ENCODE measurements around the gene MCM8. TPM values are rescaled to one million over a fixed set of nuclear protein-coding genes. Genes with fewer than 3 reads are reported as not detected.

MCM8 gene
- total and polyA plus RNA-seq, 2 experiments from 2014 or later = 10.6 to 30.4 TPM

DNA sequence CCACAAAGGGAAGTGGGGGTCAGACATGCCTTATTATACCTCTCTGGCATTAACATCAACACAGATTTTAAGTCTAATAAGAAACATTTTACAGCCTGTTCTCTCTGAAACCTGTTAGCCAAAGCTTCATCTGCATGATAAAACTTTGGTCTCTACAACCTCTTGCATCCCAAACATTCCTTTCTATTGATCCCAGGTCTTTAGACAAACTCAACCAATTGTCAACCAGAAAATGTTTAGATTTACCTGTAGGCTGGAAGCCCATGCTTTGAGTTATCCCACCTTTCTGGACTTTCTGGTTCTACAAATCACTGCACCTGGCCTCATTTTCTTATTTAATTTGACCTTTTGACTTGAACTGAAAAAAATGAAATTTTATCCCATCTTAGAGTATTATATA, 20.8 kb downstream of the MCM8 start:
- TF ChIP-seq EZH2phosphoT487 (IDR thresholded peaks at IDR 0.05; ENCODE audit: unreplicated experiment) = no peak
- no peak for TF ChIP-seq ZNF462 (CRISPR knock-in tag; IDR thresholded peaks at IDR 0.05)
- TF ChIP-seq, protein P1, sequence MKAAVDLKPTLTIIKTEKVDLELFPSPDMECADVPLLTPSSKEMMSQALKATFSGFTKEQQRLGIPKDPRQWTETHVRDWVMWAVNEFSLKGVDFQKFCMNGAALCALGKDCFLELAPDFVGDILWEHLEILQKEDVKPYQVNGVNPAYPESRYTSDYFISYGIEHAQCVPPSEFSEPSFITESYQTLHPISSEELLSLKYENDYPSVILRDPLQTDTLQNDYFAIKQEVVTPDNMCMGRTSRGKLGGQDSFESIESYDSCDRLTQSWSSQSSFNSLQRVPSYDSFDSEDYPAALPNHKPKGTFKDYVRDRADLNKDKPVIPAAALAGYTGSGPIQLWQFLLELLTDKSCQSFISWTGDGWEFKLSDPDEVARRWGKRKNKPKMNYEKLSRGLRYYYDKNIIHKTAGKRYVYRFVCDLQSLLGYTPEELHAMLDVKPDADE (IDR thresholded peaks at IDR 0.05) = no peak
- H3K4me1 ChIP-seq (ENCODE audit: insufficient read depth) = peaks cover 4% of the 10 kb centered on the region; the same call in 1 of the 2 replicates
- H3K27me3 Mint-ChIP-seq (ENCODE audit: insufficient read depth, low read depth, poor library complexity) = peaks cover 46% of the 10 kb centered on the region
- no peaks in the 10 kb centered on the region for H3K79me2 ChIP-seq (replicated peaks; ENCODE audit: insufficient read depth)
- H3K4me3 ChIP-seq = no peak overlapping the region
- peaks cover 15% of the 10 kb centered on the region for H3K4me1 Mint-ChIP-seq
- H3K27ac ChIP-seq (ENCODE audit: low read depth) = no peak overlapping the region
- H3K4me2 ChIP-seq = no peak overlapping the region; the same call in 1 of the 2 replicates
- H2AFZ ChIP-seq = no peak overlapping the region
- peak; percentile 51 for ATAC-seq
- H3K9me3 Mint-ChIP-seq = no peaks in the 10 kb centered on the region
- H4K20me1 ChIP-seq (replicated peaks; ENCODE audit: insufficient read depth) = peaks cover 50% of the 10 kb centered on the region
- H3K9me2 ChIP-seq (ENCODE audit: insufficient read depth) = no peaks in the 10 kb centered on the region
- peaks cover 48% of the 10 kb centered on the region for H3K27me3 ChIP-seq (ENCODE audit: insufficient read depth)
- no peaks in the 10 kb centered on the region for H3F3A ChIP-seq (replicated peaks; ENCODE audit: low read depth)
- H3K4me3 Mint-ChIP-seq = 0 out of 3 replicates have a peak overlapping the region, but pooled peaks have one; percentile 7
- H3K27ac Mint-ChIP-seq = no peak overlapping the region
- peak; percentile 72 for DNase-seq (ENCODE audit: low spot score)
- peaks cover 82% of the 10 kb centered on the region for H3K36me3 Mint-ChIP-seq (ENCODE audit: low read depth)
- peaks cover 21% of the 10 kb centered on the region for H3K36me3 ChIP-seq (ENCODE audit: insufficient read depth)

- H3K9me3 Mint-ChIP-seq = no peaks in the 10 kb centered on the region
- ATAC-seq (no peak), DNase-seq (ENCODE audit: low spot score) (no peak)
- Histone ChIP-seq H4K20me1 (replicated peaks; ENCODE audit: insufficient read depth) (peaks cover 34% of the 10 kb centered on the region), H3K27me3 (ENCODE audit: insufficient read depth) (peaks cover 32% of the 10 kb centered on the region), H3K79me2 (replicated peaks; ENCODE audit: insufficient read depth) (no peaks in the 10 kb centered on the region), H3F3A (replicated peaks; ENCODE audit: low read depth) (no peaks in the 10 kb centered on the region), H3K4me2 (no peak overlapping the region), H3K9me2 (ENCODE audit: insufficient read depth) (no peaks in the 10 kb centered on the region), H3K4me3 (no peak overlapping the region), H3K27ac (ENCODE audit: low read depth) (no peak overlapping the region), H2AFZ (no peak overlapping the region), H3K4me1 (ENCODE audit: insufficient read depth) (peaks cover 4% of the 10 kb centered on the region; the same call in 1 of the 2 replicates), H3K36me3 (ENCODE audit: insufficient read depth) (peaks cover 24% of the 10 kb centered on the region)
- peaks cover 36% of the 10 kb centered on the region for H3K27me3 Mint-ChIP-seq (ENCODE audit: insufficient read depth, low read depth, poor library complexity)
- H3K4me3 Mint-ChIP-seq = no peak overlapping the region
- peaks cover 15% of the 10 kb centered on the region for H3K4me1 Mint-ChIP-seq
- peaks cover 71% of the 10 kb centered on the region for H3K36me3 Mint-ChIP-seq (ENCODE audit: low read depth)
- H3K27ac Mint-ChIP-seq = no peak overlapping the region
- TF ChIP-seq JUNB (IDR thresholded peaks at IDR 0.05; ENCODE audit: unreplicated experiment) = no peak
- TF ChIP-seq, protein P2, sequence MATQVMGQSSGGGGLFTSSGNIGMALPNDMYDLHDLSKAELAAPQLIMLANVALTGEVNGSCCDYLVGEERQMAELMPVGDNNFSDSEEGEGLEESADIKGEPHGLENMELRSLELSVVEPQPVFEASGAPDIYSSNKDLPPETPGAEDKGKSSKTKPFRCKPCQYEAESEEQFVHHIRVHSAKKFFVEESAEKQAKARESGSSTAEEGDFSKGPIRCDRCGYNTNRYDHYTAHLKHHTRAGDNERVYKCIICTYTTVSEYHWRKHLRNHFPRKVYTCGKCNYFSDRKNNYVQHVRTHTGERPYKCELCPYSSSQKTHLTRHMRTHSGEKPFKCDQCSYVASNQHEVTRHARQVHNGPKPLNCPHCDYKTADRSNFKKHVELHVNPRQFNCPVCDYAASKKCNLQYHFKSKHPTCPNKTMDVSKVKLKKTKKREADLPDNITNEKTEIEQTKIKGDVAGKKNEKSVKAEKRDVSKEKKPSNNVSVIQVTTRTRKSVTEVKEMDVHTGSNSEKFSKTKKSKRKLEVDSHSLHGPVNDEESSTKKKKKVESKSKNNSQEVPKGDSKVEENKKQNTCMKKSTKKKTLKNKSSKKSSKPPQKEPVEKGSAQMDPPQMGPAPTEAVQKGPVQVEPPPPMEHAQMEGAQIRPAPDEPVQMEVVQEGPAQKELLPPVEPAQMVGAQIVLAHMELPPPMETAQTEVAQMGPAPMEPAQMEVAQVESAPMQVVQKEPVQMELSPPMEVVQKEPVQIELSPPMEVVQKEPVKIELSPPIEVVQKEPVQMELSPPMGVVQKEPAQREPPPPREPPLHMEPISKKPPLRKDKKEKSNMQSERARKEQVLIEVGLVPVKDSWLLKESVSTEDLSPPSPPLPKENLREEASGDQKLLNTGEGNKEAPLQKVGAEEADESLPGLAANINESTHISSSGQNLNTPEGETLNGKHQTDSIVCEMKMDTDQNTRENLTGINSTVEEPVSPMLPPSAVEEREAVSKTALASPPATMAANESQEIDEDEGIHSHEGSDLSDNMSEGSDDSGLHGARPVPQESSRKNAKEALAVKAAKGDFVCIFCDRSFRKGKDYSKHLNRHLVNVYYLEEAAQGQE (IDR thresholded peaks at IDR 0.05; ENCODE audit: unreplicated experiment) = no peak
- no peak for TF ChIP-seq ZNF114 (CRISPR knock-in tag; IDR thresholded peaks at IDR 0.05)
- no peak for TF ChIP-seq EZH2phosphoT487 (IDR thresholded peaks at IDR 0.05; ENCODE audit: unreplicated experiment)
Observed at GRCh38 chr20:5973172-5973571, 22.7 kb downstream of the MCM8 start.

All from GM23338 (cell line).